GM18526 (cell line): ENCODE measurements around the gene LCTL.

Experiments
- POLR2A ChIP-seq: IDR thresholded peaks from 3 replicates; pipeline ENCODE4 v1.6.1; 2011; ENCODE audit not compliant: insufficient read length; ENCODE audit errors: extremely low read depth

The LCTL gene

DNA sequence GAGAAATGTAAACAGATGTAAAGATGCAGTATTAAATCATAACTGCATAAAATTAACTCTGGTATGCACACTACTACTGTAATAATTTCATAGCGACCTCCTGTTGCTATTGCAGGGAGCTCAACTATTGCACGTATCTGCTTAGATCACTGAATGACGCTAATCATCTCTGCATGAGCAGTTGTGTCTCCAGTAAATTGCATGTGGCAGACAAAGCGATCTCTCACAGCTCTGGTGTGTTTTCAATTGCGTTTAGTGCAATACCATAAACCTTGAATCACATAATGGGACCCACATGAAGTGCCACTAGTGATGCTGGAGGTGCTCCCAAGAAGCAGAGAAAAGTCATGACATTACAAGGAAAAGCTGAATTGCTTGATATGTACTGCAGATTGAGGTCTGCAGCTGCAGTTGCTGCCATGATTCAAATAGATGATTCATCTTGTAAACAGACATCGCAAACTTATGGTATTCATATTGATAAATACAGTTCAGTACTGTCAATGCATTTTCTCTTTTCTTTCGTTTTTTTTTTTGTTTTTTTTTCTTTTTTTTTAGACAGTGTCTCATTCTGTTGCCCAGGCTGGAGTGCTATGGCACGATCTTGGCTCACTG lies 30.2 kb upstream of the LCTL start:
- TF ChIP-seq POLR2A: no peak

GRCh38 chr15:66595332-66595731 lies 29.5 kb upstream of the LCTL start:
- TF ChIP-seq POLR2A: no peak

GRCh38 chr15:66594836-66595235 lies 29.0 kb upstream of the LCTL start:
- TF ChIP-seq POLR2A: no peak

DNA sequence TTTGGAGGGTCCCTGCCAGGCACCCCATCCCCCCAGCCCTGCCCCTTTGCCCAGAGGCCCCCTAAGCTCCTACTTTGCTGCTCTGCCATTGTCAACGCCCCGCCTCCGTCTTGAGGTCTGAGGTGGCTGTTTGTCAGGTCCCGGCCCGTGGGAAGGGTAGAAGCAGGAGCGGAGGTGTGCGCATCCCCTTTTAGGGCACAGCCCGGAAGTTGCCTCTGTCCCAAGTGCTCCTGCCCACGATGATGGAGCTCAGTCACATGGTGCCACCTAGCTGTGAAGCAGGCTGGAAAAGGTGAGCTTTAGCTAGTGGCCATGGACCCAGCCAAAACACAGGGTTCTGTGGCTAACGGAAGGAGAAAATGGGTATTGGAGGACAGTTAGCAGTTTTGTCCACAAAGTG lies 28.5 kb upstream of the LCTL start:
- TF ChIP-seq POLR2A: no peak

- TF ChIP-seq POLR2A: no peak
These were observed 27.5 kb upstream of the LCTL start for GRCh38 chr15:66593219-66593780.

DNA sequence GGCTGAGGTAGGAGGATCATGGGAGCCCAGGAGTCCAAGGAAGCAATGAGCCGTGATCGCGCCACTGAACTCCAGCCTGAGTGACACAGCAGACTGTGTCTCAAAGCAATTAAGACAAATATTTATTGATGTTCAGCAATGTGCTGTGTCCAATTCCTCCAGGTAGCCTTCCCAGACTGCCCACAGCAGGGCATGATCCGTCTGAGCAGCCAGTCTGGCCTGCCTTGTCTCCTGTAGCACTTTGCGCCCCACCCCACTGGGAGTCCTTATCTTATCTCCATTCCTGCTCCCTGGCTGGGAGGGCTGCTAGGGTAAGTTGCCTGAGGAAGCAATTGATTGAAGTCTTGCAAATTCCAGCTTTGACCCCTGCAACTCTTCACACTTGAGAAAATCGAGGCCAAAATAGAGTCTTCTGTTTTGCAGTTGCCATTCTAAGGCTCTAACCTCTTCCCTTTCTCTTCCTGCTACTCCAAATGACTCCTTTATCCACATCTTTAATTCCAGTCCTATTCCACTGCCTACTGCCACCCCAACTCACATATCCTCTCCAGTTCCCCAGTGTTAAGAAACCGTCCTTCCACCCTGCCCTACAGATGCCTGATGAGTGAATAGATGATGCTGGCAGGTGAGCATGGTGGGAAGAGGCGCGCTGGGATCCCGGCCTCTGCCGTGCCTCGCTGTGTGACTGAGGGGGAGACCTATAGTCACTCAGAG lies 26.9 kb upstream of the LCTL start:
- no peak for TF ChIP-seq POLR2A

DNA sequence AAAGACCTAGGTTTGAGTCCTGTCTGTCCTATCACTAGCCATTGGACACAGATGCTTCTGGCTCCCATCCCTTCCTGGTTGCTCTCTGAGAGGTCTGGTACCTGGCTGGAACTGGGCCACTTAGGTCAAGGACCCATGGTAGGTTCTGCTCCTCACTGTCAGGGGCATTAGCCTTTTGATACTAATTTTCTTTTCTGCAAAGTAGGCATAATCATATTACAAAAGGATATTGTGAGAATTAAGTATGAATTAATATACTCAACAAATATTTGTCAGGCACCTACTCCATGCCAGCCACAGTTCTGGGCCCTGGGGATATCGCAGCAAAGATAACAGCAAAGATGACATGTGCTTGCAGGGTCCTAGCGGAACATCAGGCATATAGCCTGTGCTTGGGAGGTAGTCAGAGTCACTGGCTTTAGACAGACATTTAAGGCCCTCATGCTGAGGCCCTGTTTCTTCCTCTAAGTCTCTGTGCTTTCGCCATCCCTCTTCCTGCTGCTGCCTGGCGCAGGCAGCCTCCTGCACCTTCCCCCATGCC lies 25.6 kb upstream of the LCTL start:
- TF ChIP-seq POLR2A: no peak

GRCh38 chr15:66590435-66590834 lies 24.6 kb upstream of the LCTL start:
- TF ChIP-seq POLR2A: no peak

DNA sequence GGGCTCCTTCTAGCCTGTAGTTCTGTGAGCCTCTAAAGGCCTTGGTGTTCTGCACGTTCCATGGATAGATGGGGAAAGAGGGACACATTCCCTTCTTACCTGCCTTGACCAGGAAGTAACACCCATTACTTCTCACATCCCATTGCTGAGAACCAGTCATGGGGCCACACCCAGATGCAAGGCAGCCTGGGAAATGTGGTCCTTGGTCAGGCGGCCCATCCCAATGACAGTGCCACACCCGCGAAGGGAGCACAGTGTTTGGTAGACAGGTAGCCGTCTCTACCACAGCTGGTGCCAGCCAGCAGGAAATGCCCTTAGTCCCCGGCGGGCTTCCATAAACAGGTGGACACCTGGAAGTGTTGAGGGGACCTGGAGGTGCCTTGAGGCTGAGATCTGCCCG lies 23.2 kb upstream of the LCTL start:
- no peak for TF ChIP-seq POLR2A

DNA sequence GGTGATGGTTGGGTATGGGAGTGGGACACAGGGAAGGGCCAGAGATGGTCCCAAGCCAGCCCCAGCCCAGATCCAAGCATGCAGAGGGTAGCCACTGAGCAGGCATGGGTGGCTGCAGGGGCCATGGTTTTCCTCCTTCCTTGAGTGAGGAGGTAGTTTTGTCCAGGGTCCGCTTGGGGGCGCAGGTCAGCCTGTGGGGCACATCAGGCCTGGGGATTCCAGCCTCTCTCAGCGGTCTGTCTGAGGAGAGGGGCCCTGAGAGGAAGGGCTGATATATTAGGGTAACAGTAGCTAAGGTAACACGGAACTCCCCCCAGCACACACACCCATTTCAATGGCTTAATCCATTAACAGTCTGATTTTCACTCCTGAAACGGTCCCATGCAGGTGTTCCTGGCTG lies 22.7 kb upstream of the LCTL start:
- TF ChIP-seq POLR2A: no peak

DNA sequence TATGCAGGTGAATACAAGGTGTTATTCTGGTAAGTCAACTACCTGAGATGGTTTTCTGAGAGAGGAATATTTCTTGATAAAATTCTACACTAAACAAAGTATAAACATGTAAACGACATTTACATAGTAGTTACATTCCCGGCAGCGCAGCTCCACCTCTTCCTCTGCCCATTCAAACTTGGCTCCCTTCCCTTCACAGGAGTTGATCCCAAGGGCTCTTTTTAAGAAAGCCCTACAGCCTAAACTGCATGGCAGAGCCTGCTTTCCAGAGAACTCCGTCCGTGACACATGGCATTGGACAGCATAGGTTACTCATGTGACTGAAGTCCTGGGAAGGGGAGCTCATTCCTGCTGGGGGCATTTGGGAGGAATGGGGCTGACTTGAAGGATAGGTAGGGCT lies 22.0 kb upstream of the LCTL start:
- no peak for TF ChIP-seq POLR2A

DNA sequence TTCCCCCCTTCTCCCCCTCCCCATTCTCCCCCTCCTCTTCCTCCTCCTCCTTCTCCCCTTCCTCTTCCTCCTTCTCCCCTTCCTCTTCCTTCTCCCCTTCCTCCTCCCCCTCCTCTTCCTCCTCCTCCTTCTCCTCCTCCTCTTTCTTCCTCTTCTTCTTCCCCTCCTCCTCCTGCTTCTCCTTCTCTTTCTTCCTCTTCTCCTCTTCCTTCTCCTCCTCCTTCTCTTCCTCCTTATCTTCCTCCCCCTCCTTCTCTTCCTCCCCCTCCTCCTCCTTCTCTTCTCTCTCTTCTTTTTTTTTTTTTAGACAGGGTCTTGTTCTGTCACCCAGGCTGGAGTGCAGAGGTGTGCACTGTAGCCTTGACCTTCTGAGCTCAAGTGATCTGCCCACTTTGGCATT lies 21.2 kb upstream of the LCTL start:
- no peak for TF ChIP-seq POLR2A

DNA sequence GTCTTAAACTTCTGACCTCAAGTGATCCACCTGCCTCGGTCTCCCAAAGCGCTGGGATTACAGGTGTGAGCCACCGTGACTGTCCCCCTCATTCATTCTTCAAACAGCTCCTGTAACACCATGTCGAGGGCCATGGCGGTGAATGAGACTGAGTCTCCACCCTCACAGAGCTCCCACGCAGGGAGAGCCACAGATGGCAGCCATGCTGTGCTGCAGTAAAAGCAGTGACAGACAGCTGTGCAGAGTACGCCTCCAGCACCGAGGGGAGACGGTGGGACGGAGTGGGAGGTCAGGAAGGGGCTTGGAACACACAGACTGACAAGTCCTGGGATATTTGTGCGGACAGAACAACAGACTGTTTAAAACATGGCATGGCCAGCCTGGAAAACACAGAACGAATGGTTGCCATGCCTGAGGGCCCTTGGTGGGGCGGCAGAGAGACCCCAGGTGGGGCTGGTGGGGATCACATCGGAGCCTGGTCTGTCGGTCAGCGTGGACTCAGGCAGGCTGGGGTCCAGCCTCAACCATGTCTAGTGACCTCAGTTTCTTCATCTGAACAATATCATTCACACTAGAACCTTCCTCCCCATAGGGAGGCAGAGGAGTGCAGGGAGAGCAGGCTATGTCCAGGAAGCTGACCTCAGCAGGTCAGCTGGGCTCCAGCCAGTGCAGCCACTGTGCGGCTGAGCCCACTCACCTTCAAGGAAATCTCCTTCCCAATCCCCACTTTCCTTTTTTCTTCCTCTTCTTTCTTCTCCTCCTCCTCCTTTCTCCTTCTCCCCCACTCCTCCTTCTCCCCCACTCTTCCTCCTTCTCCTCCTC lies 20.6 kb upstream of the LCTL start:
- no peak for TF ChIP-seq POLR2A

DNA sequence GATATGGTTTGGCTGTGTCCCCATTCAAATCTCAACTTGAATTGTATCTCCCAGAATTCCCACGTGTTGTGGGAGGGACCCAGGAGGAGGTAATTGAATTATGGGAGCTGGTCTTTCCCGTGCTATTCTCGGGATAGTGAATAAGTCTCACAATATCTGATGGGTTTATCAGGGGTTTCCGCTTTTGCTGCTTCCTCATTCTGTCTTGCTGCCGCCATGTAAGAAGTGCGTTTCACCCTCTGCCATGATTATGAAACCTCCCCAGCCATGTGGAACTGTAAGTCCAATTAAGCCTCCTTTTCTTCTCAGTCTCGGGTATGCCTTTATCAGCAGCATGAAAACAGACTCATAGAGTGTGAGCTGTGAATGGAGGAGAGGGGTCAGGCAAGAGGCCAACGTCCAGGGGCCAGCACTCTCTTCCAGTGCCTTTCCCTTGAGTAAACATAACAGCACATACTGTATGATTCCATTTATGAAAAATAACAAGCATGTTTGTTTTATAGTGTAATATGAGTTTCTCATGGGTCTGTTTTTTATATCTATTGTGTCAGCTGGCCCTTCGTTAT lies 16.3 kb upstream of the LCTL start:
- no peak for TF ChIP-seq POLR2A

- TF ChIP-seq POLR2A: no peak
These were observed 14.8 kb upstream of the LCTL start for GRCh38 chr15:66580643-66581042.
